Gastrocnemius medialis (tissue), 4 donors: Measurements from ENCODE around the gene RNASE1. TPM values are rescaled to one million over a fixed set of nuclear protein-coding genes. Genes with fewer than 3 reads are reported as not detected.
"Not testable (repeated sequence)": the region's sequence is repeated elsewhere in the genome, so short reads cannot be mapped to it uniquely, and the experiment has no call there.

Source experiments
- ATAC-seq, 2 donors: fragments of 150-250 bp; one replicate each; pipeline ENCODE4 v1.9.1; 2016
- DNase-seq, 2 donors: peaks; one replicate each; pipeline ENCODE4 v3.0.0-alpha.2; 2019
- H3K27ac ChIP-seq, 4 donors: fragments of 200-600 bp; sonication (generic); 1 replicate in 1 of 4; 2 replicates in 3 of 4; pipeline ENCODE4 v1.5.1; 2016 to 2018; ENCODE audit warnings: mild to moderate bottlenecking in 2 of 4, moderate library complexity in 1 of 4
- H3K27me3 ChIP-seq, 3 donors: fragments of 200-600 bp; sonication (generic) in 2 of 3; 1 replicate in 1 of 3; 2 replicates in 2 of 3; pipeline versions ENCODE4 v1.5.1 to v1.6.0; 2016 to 2019; ENCODE audit warnings: mild to moderate bottlenecking in 1 of 3, moderate library complexity in 1 of 3
- H3K36me3 ChIP-seq, 2 donors: fragments of 200-600 bp; sonication (generic) in 1 of 2; one replicate each; pipeline ENCODE4 v1.5.1; 2017 to 2018
- H3K4me1 ChIP-seq, 2 donors: fragments of 200-600 bp; sonication (generic) in 1 of 2; one replicate each; pipeline ENCODE4 v1.5.1; 2016 to 2017; ENCODE audit warnings: mild to moderate bottlenecking in 2 of 2
- H3K4me3 ChIP-seq, 4 donors: fragments of 200-600 bp; sonication (generic) in 3 of 4; 1 replicate in 1 of 4; 2 replicates in 3 of 4; pipeline ENCODE4 v1.5.1; 2016 to 2019; ENCODE audit warnings: mild to moderate bottlenecking in 2 of 4
- H3K9me3 ChIP-seq, 3 donors: fragments of 200-600 bp; sonication (generic) in 2 of 3; 1 replicate in 1 of 3; 2 replicates in 2 of 3; pipeline ENCODE4 v1.5.1; 2016 to 2019
- CTCF ChIP-seq, 5 experiments: fragments of 450-650 bp in 3 of 5; fragments of 200-600 bp in 2 of 5; sonication (generic) in 2 of 5; IDR thresholded peaks in 4 of 5; conservative IDR thresholded peaks in 1 of 5; 1 replicate in 4 of 5; 2 replicates in 1 of 5; pipeline ENCODE4 v1.5.1; 2016 to 2019; ENCODE audit warnings: antibody characterized with exemption in 5 of 5, mild to moderate bottlenecking in 3 of 5, moderate library complexity in 3 of 5
- POLR2A ChIP-seq, 2 donors: fragments of 450-650 bp; IDR thresholded peaks; one replicate each; pipeline ENCODE4 v1.6.1; 2017; ENCODE audit warnings: antibody characterized with exemption in 2 of 2, mild to moderate bottlenecking in 2 of 2, moderate library complexity in 2 of 2
- in situ Hi-C, 4 donors: fragments of 200-750 bp; cut with MboI; loops; one replicate each; pipeline versions ENCODE4 v1.15.0 to v1.8.0; 2017; ENCODE audit warnings: low sequenced_read_pairs in 4 of 4
- intact Hi-C: fragments of 100-400 bp; cut with DNase I; formaldehyde crosslinking; loops from one replicate; pipeline ENCODE4 v1.15.1; 2023; ENCODE audit warnings: low total_unique reads
- total RNA-seq, 4 donors: library from RNA; depleted of rRNA; stranded (reverse); fragments of >200 nt; gene quantifications; one replicate each; pipeline versions ENCODE4 v1.1.0 to v1.2.3, GENCODE V29; 2016

The RNASE1 gene
- total RNA-seq, 4 donors from 2014 or later: 157 to 198 (median 190) TPM

GRCh38 chr14:20769421-20769820 lies 33.2 kb downstream of the RNASE1 start:
- no peaks in the 10 kb centered on the region for H3K27me3 ChIP-seq
- TF ChIP-seq CTCF (IDR thresholded peaks at IDR 0.05 in 4 of 5, conservative IDR thresholded peaks at IDR 0.05 in 1 of 5) (no peak), POLR2A (IDR thresholded peaks at IDR 0.05) (no peak)
- no peaks in the 10 kb centered on the region for H3K36me3 ChIP-seq
- no peak overlapping the region for H3K4me3 ChIP-seq
- no peak overlapping the region for H3K27ac ChIP-seq
- no peaks in the 10 kb centered on the region for H3K4me1 ChIP-seq
- ATAC-seq: no peak
- H3K9me3 ChIP-seq: no peaks in the 10 kb centered on the region
- intact Hi-C loops: no loop called here
- in situ Hi-C loops: no loop called here
- no peak for DNase-seq

DNA sequence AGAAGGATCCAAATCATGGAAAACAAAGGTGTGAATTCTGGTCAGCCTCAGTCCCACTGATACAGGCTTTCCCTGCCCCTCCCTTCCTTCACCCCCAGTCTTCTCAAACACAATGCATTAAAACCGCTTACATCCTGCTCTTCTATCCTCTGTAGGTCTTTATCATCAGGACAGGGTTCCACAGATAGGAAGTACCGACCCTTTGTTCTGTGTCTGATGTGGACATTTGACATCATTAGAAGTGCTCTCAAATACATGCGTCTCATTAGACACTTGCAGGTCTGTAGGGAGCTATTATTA lies 34.1 kb downstream of the RNASE1 start:
- DNase-seq: no peak
- TF ChIP-seq POLR2A (IDR thresholded peaks at IDR 0.05) (no peak), CTCF (IDR thresholded peaks at IDR 0.05 in 4 of 5, conservative IDR thresholded peaks at IDR 0.05 in 1 of 5) (no peak)
- Histone ChIP-seq H3K27me3 (no peaks in the 10 kb centered on the region), H3K9me3 (no peaks in the 10 kb centered on the region), H3K4me1 (no peaks in the 10 kb centered on the region), H3K27ac (no peak overlapping the region), H3K4me3 (no peak overlapping the region), H3K36me3 (no peaks in the 10 kb centered on the region)
- no peak for ATAC-seq
- intact Hi-C loops (no loop called here), in situ Hi-C loops (no loop called here)

DNA sequence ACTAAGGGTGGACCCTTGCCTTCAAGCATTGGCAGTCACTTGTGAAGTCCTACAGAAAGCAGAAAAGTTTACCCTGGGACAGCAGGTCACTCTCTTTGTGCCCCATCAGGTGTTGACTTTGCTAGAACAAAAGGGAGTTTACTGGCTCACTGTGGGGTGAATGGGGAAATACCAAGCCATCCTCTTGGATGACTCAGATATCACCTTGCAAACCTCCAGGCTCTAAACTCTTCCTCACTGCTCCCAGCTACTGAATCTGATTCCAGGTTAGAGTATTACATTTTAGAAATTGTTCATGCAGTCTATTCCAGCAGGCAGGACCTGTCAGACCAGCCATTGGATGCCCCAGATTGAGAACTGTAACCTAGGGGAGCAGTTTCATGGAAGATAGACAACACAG lies 41.7 kb downstream of the RNASE1 start:
- no peaks in the 10 kb centered on the region for H3K27me3 ChIP-seq
- no peak overlapping the region for H3K27ac ChIP-seq
- TF ChIP-seq POLR2A (IDR thresholded peaks at IDR 0.05) (no peak), CTCF (IDR thresholded peaks at IDR 0.05 in 4 of 5, conservative IDR thresholded peaks at IDR 0.05 in 1 of 5) (no peak)
- DNase-seq: no peak
- no peaks in the 10 kb centered on the region for H3K4me1 ChIP-seq
- in situ Hi-C loops: no loop called here
- no peaks in the 10 kb centered on the region for H3K9me3 ChIP-seq
- H3K4me3 ChIP-seq: no peak overlapping the region
- no peaks in the 10 kb centered on the region for H3K36me3 ChIP-seq
- ATAC-seq: no peak
- intact Hi-C loops: no loop called here

DNA sequence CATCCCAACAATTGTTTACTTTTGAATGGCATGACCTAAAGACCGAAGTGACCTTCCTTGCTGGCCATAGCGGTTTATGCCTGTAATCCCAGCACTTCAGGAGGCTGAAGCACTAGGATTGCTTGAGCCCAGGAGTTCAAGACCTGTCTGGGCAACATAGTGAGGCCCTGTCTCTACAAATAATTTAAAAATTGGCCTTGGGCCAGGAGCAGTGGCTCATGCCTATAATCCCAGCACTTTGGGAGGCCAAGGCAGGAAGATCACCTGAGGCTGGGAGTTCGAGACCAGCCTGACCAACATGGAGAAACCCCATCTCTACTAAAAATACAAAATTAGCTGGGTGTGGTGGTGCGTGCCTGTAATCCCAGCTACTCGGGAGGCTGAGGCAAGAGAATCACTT lies 43.2 kb downstream of the RNASE1 start:
- H3K4me3 ChIP-seq, ATAC-seq, in situ Hi-C loops, H3K9me3 ChIP-seq, H3K27me3 ChIP-seq, H3K27ac ChIP-seq, DNase-seq, intact Hi-C loops, H3K36me3 ChIP-seq, H3K4me1 ChIP-seq: not testable (repeated sequence)

- DNase-seq (no peak), ATAC-seq (no peak)
- Histone ChIP-seq H3K36me3 (no peaks in the 10 kb centered on the region), H3K4me3 (no peak overlapping the region), H3K27ac (no peak overlapping the region), H3K27me3 (no peaks in the 10 kb centered on the region), H3K9me3 (no peaks in the 10 kb centered on the region), H3K4me1 (peaks cover 0 to 4% of the 10 kb centered on the region in 2 donors)
- TF ChIP-seq CTCF (IDR thresholded peaks at IDR 0.05 in 4 of 5, conservative IDR thresholded peaks at IDR 0.05 in 1 of 5): peak in 2 of 5 experiments; percentile 20 to 39
- TF ChIP-seq POLR2A (IDR thresholded peaks at IDR 0.05): no peak
- intact Hi-C loops: no loop called here
- in situ Hi-C loops: no loop called here
These were observed 44.7 kb downstream of the RNASE1 start for GRCh38 chr14:20757965-20758364.
